Adrenal gland (tissue), 12 donors: ENCODE measurements around the gene ASB2. TPM values are rescaled to one million over a fixed set of nuclear protein-coding genes. Genes with fewer than 3 reads are reported as not detected.

Experiments used
- DNase-seq, 7 donors: peaks; one replicate each; pipeline ENCODE4 v3.0.0-alpha.2; 2019 to 2020
- H3K27ac ChIP-seq, 5 donors: fragments of 200-600 bp; sonication (generic) in 4 of 5; 1 replicate in 3 of 5; 2 replicates in 2 of 5; pipeline versions ENCODE4 v1.5.1 to v1.8.0; 2016 to 2020; ENCODE audit warnings: mild to moderate bottlenecking in 1 of 5
- H3K27me3 ChIP-seq: fragments of 200-600 bp; 2 replicates; pipeline ENCODE4 v1.8.0; 2021
- H3K36me3 ChIP-seq, 2 donors: fragments of 200-600 bp; replicated peaks in 1 of 2; 1 replicate in 1 of 2; 2 replicates in 1 of 2; pipeline versions ENCODE4 v1.5.1 to v1.8.0; 2018 to 2022
- H3K4me1 ChIP-seq, 2 donors: fragments of 200-600 bp; replicated peaks in 1 of 2; 1 replicate in 1 of 2; 2 replicates in 1 of 2; pipeline versions ENCODE4 v1.5.1 to v1.8.0; 2018 to 2021
- H3K4me3 ChIP-seq, 4 donors: fragments of 200-600 bp; sonication (generic) in 3 of 4; one replicate each; pipeline ENCODE4 v1.5.1; 2016 to 2018
- H3K9me3 ChIP-seq, 3 donors: fragments of 200-600 bp; sonication (generic) in 1 of 3; replicated peaks in 1 of 3; 1 replicate in 2 of 3; 2 replicates in 1 of 3; pipeline versions ENCODE4 v1.5.1 to v1.8.0; 2016 to 2021
- CTCF ChIP-seq, 6 experiments: fragments of 450-650 bp in 4 of 6; fragments of 200-600 bp in 2 of 6; sonication (generic) in 1 of 6; IDR thresholded peaks; 1 replicate in 5 of 6; 2 replicates in 1 of 6; pipeline versions ENCODE4 v1.5.1 to v1.8.0; 2016 to 2021; ENCODE audit warnings: antibody characterized with exemption in 6 of 6, mild to moderate bottlenecking in 2 of 6, moderate library complexity in 1 of 6
- POLR2A ChIP-seq, 2 donors: fragments of 450-650 bp; IDR thresholded peaks; one replicate each; pipeline ENCODE4 v1.6.1; 2017; ENCODE audit warnings: antibody characterized with exemption in 2 of 2, mild to moderate bottlenecking in 2 of 2, moderate library complexity in 1 of 2
- WGBS, 4 donors: extraction: QIAGEN DNeasy Blood & Tissue Kit in 2 of 4; methylation state at CpG; one replicate each; pipeline versions ENCODE4 v1.1.5 to v1.1.7; 2013 to 2017; 5-methylcytosine and 5-hydroxymethylcytosine counted together
- intact Hi-C, 2 donors: fragments of 100-400 bp; cut with DNase I; formaldehyde crosslinking; loops; one replicate each; pipeline versions ENCODE4 v1.14.1 to v1.15.0; 2022 to 2023
- polyA plus RNA-seq, 3 donors: library from polyadenylated mRNA; stranded (reverse); fragments of 200-250 nt in 2 of 3; fragments of 350-450 nt in 1 of 3; fragmentation: Illumina TruSeq in 1 of 3; extraction: RNeasy Lipid Tissue Mini Kit (QIAGEN cat#74804) in 1 of 3; gene quantifications; one replicate each; pipeline ENCODE4 v1.2.3, GENCODE V29; 2013 to 2014
- total RNA-seq, 9 donors: library from RNA; depleted of rRNA in 4 of 9; stranded (reverse); fragments of >200 nt in 4 of 9; fragments of 120-200 nt in 1 of 9; fragmentation: NEBNext Ultra II Directional in 1 of 9; extraction: Animal tissue kit (Norgen Biotek cat#: 25700) in 1 of 9; gene quantifications; one replicate each; pipeline versions ENCODE4 v1.1.0 to v1.2.4, GENCODE V29; 2013 to 2023
- donor health status: healthy with polysubstance abuse.
- donor health status: Bipolar disorder and iron deficiency.
- donor health status: DM: yes; HTN: yes; CAD: no.
- donor health status: DM: no; HTN: no; CAD: no.
- donor health status: DM: no; HTN: no; CAD: no.
- donor health status: DM: yes; HTN: yes; CAD: no.

The ASB2 gene
- total and polyA plus RNA-seq, 12 donors: 0.19 to 5.9 (median 0.66) TPM; not detected in 1

GRCh38 chr14:93928184-93929047 is 48.0 kb downstream of the ASB2 start:
- no peak for TF ChIP-seq POLR2A (IDR thresholded peaks at IDR 0.05)
- TF ChIP-seq CTCF (IDR thresholded peaks at IDR 0.05): no peak
- Histone ChIP-seq H3K27me3 (no peaks in the 10 kb centered on the region), H3K9me3 (no peaks in the 10 kb centered on the region), H3K4me1 (no peaks in the 10 kb centered on the region), H3K36me3 (no peaks in the 10 kb centered on the region), H3K4me3 (no peak overlapping the region), H3K27ac (no peak overlapping the region)
- 87 to 93% (median 88%) methylated on average over 10 to 26 of the region's 26 CpGs for WGBS, 4 donors
- no peak for DNase-seq
- intact Hi-C loops: no loop called here

DNA sequence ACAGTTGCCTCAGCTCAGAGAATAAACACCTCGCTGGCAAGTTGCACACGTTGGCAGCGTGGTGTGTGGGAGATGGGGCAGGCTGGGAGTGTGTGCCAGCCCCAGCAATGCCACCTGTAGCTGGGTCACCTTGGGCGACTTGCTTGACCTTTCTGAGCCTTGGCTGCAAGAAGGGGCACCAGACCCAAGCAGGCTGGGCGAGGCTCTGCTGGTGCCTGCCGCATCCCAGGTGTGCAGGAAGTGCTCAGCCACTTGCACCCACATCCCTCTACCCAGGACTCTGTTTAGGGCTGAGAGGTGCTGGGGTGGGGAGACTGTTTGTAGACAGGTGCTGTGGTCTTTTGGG is 48.6 kb downstream of the ASB2 start:
- Histone ChIP-seq H3K4me3 (no peak overlapping the region), H3K27me3 (no peaks in the 10 kb centered on the region), H3K4me1 (no peaks in the 10 kb centered on the region), H3K36me3 (no peaks in the 10 kb centered on the region), H3K27ac (no peak overlapping the region), H3K9me3 (no peaks in the 10 kb centered on the region)
- WGBS, 4 donors: 63 to 80% (median 72%) methylated on average over 3 to 6 of the region's 6 CpGs
- TF ChIP-seq CTCF (IDR thresholded peaks at IDR 0.05) (no peak), POLR2A (IDR thresholded peaks at IDR 0.05) (no peak)
- DNase-seq: no peak
- intact Hi-C loops: no loop called here

DNA sequence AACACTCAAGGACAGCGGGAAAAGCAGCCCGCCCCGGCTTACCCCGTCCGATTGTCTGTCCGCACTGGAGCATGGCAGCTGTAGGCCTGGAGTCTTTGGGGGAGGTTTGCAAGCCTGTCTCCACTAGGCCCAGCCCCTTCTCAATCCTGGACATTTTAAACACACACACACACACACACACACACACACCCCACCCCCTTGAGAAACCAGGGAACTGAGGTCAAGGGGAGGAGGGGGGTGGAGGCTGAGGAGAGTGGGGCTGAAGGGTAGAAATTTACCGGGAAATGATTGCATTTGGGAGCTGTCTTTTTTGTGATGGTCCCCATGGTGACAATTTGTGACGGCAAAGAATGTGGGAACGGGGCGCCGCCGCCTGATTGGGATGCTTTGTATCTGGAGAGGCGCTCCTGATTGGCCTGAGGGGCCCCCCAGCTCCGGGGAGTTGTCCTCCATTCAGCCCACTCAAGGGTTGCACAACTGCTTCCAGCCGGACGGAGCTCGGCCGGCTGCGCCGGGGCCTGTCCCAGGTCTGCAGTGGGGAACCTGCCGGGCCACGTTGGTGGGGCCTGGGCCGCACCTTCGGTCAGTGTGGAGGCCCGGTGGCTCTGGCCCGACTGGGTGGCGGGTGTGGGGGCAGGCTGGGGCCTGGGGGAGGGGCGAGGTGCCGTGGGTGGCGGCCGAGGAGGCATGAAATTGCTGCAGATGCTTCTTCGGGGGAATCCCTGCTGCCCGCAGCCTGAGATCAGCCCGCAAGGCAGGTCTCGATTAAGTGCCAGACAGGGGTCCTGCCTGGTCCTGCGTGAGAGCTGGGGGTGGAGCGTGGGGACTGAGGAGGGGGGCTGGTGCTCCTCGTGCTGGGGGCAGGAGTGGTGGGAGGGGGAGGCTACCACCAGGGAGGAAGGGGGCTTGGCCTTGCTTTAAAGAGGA is 49.2 kb downstream of the ASB2 start, which contains the start of gene FAM181A:
Gene FAM181A (plus strand): TSS at position 472 of the 927 bp plus-strand sequence. CDS start 942 bp downstream, outside the sequence.
- no peak within 1 kb of the TSS for H3K4me3 ChIP-seq

More for the DNA sequence above, 49.2 kb downstream of the ASB2 start, which contains the start of gene FAM181A:
- WGBS, 4 donors: 78 to 83% (median 81%) methylated on average over 19 to 38 of the region's 38 CpGs
- DNase-seq: no peak
- no peaks in the 10 kb centered on the region for H3K9me3 ChIP-seq
- no peaks in the 10 kb centered on the region for H3K4me1 ChIP-seq
- no peak for TF ChIP-seq POLR2A (IDR thresholded peaks at IDR 0.05)
- no peak for TF ChIP-seq CTCF (IDR thresholded peaks at IDR 0.05)
- no peak within 1 kb of the TSS for H3K27ac ChIP-seq
- no peaks in the 10 kb centered on the region for H3K27me3 ChIP-seq
- H3K36me3 ChIP-seq: no peaks in the 10 kb centered on the region
- intact Hi-C loops: no loop called here
